ENCODE data around the gene KIAA1586.

DNA sequence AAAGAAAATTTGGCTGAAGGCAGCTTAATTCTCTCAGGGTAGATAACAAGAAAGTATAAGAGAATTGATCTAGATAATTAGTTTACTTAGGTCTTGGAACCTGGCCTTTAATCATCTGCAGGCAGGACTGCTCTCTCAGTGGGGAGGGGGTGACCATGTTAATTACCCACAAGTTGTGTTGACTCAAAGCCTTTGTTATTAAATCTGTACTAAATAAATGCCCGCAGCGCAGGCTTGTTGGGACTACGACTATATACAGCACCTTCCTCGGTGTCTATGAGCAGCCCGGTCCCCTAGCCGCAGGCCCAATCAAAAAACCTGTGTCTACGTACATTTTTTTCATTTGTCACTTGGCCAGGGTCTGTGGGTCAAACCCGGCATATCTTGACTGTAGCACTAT, 27.9 kb downstream of the KIAA1586 start:
- no peak for TF ChIP-seq POLR2A (IDR thresholded peaks at IDR 0.05; ENCODE audit: low read length)
- TF ChIP-seq GATA1 (IDR thresholded peaks at IDR 0.05; ENCODE audit: low read depth, low read length): no peak

Measured in erythroblast (primary cell).